ENCODE results near the gene GRHL1.

GRHL1 gene

GRCh38 chr2:10000541-10000940 is 49.0 kb downstream of the GRHL1 start:
- H3K36me3 ChIP-seq (ENCODE audit: control insufficient read depth, low read depth, low read length): no peaks in the 10 kb centered on the region

DNA sequence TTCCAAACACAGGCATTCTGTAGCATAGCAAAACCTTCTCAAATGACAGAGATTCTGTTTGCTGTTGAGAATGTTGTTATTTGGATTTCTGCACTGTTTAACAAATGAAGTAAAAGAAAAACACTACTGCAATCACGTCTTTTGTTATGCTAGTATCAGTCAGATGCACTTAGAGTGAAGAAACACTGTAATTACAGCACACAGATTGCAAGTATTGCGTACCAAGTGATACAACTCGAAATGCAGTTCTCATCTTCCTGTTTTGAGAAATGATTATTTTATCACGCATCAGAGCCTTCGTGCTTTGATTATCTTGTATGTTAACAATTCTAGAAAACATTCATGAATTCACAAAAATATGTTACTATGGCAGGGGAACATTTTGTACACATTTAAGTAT is 50.1 kb downstream of the GRHL1 start:
- H3K9me3 ChIP-seq (ENCODE audit: control insufficient read depth, low read depth, low read length): no peaks in the 10 kb centered on the region
- no peaks in the 10 kb centered on the region for H3K27me3 ChIP-seq (ENCODE audit: control insufficient read depth, insufficient read depth, low read length)
- H3K4me1 ChIP-seq (ENCODE audit: control insufficient read depth, low read depth, low read length): no peaks in the 10 kb centered on the region
- H3K27ac ChIP-seq (ENCODE audit: low read length): no peak overlapping the region
- H3K36me3 ChIP-seq (ENCODE audit: control insufficient read depth, low read depth, low read length): no peaks in the 10 kb centered on the region
- H3K4me3 ChIP-seq (ENCODE audit: low read length): no peak overlapping the region
- no peak overlapping the region for H3K9ac ChIP-seq (ENCODE audit: low read length)

More at GRCh38 chr2:10000541-10000940, 49.0 kb downstream of the GRHL1 start:
- Histone ChIP-seq H3K27ac (ENCODE audit: low read length) (no peak overlapping the region), H3K9ac (ENCODE audit: low read length) (no peak overlapping the region), H3K4me1 (ENCODE audit: control insufficient read depth, low read depth, low read length) (no peaks in the 10 kb centered on the region), H3K9me3 (ENCODE audit: control insufficient read depth, low read depth, low read length) (no peaks in the 10 kb centered on the region), H3K27me3 (ENCODE audit: control insufficient read depth, insufficient read depth, low read length) (no peaks in the 10 kb centered on the region), H3K4me3 (ENCODE audit: low read length) (no peak overlapping the region)

DNA sequence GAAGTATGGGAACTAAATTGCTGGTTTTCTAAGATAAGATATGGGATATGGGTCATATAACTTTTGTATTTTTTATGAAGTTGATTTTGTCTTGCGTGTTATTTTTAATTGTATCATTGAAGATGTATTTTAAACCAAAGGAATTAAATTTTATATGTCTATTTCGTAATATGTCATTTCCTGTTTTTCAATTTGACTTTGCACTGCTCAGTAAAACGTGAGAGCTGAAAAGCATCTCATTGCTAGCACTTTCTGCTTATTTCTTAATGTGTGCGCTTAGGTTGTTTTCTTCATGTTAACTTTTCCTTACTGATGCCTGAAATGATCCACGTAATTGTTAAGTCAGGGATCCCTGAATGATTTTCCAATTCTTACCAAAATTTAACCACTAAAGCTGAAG is 50.6 kb downstream of the GRHL1 start:
- H3K4me1 ChIP-seq (ENCODE audit: control insufficient read depth, low read depth, low read length): no peaks in the 10 kb centered on the region
- no peaks in the 10 kb centered on the region for H3K36me3 ChIP-seq (ENCODE audit: control insufficient read depth, low read depth, low read length)
- H3K4me3 ChIP-seq (ENCODE audit: low read length): no peak overlapping the region
- no peaks in the 10 kb centered on the region for H3K27me3 ChIP-seq (ENCODE audit: control insufficient read depth, insufficient read depth, low read length)
- no peaks in the 10 kb centered on the region for H3K9me3 ChIP-seq (ENCODE audit: control insufficient read depth, low read depth, low read length)
- no peak overlapping the region for H3K9ac ChIP-seq (ENCODE audit: low read length)
- no peak overlapping the region for H3K27ac ChIP-seq (ENCODE audit: low read length)

GRCh38 chr2:10002681-10003080 is 51.2 kb downstream of the GRHL1 start:
- H3K36me3 ChIP-seq (ENCODE audit: control insufficient read depth, low read depth, low read length): no peaks in the 10 kb centered on the region
- H3K9ac ChIP-seq (ENCODE audit: low read length): no peak overlapping the region
- no peak overlapping the region for H3K27ac ChIP-seq (ENCODE audit: low read length)
- H3K4me1 ChIP-seq (ENCODE audit: control insufficient read depth, low read depth, low read length): no peaks in the 10 kb centered on the region
- H3K4me3 ChIP-seq (ENCODE audit: low read length): no peak overlapping the region
- no peaks in the 10 kb centered on the region for H3K27me3 ChIP-seq (ENCODE audit: control insufficient read depth, insufficient read depth, low read length)
- no peaks in the 10 kb centered on the region for H3K9me3 ChIP-seq (ENCODE audit: control insufficient read depth, low read depth, low read length)

GRCh38 chr2:10003206-10004125 is 52.0 kb downstream of the GRHL1 start:
- Histone ChIP-seq H3K9ac (ENCODE audit: low read length) (no peak overlapping the region), H3K36me3 (ENCODE audit: control insufficient read depth, low read depth, low read length) (no peaks in the 10 kb centered on the region), H3K4me1 (ENCODE audit: control insufficient read depth, low read depth, low read length) (no peaks in the 10 kb centered on the region), H3K9me3 (ENCODE audit: control insufficient read depth, low read depth, low read length) (no peaks in the 10 kb centered on the region), H3K27ac (ENCODE audit: low read length) (no peak overlapping the region), H3K27me3 (ENCODE audit: control insufficient read depth, insufficient read depth, low read length) (no peaks in the 10 kb centered on the region), H3K4me3 (ENCODE audit: low read length) (no peak overlapping the region)

DNA sequence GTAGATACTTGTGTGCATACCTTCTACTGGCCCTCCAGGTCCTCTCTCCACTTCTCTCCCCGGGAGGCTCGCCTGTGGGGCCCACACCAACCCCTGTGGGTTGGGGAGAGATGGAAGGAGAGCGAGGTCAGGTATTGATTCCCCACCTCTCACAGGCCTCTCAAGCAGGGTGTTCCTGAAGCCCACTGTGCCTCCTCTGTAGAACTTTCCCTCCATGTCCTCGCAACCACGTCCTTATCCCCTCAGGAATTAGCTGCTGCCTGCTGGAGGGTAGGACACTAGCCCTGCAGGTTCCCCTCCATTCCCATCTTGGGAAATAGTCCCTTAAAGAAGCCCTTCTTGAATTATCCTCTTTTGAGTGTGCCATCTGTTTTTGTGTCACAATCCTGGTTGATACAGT is 52.9 kb downstream of the GRHL1 start:
- Histone ChIP-seq H3K9ac (ENCODE audit: low read length) (no peak overlapping the region), H3K27me3 (ENCODE audit: control insufficient read depth, insufficient read depth, low read length) (no peaks in the 10 kb centered on the region), H3K4me1 (ENCODE audit: control insufficient read depth, low read depth, low read length) (no peaks in the 10 kb centered on the region)

GRCh38 chr2:10004836-10005235 is 53.3 kb downstream of the GRHL1 start:
- Histone ChIP-seq H3K27ac (ENCODE audit: low read length) (no peak overlapping the region), H3K27me3 (ENCODE audit: control insufficient read depth, insufficient read depth, low read length) (no peaks in the 10 kb centered on the region), H3K4me1 (ENCODE audit: control insufficient read depth, low read depth, low read length) (no peaks in the 10 kb centered on the region), H3K36me3 (ENCODE audit: control insufficient read depth, low read depth, low read length) (no peaks in the 10 kb centered on the region), H3K9me3 (ENCODE audit: control insufficient read depth, low read depth, low read length) (no peaks in the 10 kb centered on the region), H3K4me3 (ENCODE audit: low read length) (no peak overlapping the region), H3K9ac (ENCODE audit: low read length) (no peak overlapping the region)

More for the DNA sequence above, 52.9 kb downstream of the GRHL1 start:
- H3K27ac ChIP-seq (ENCODE audit: low read length): no peak overlapping the region
- no peak overlapping the region for H3K4me3 ChIP-seq (ENCODE audit: low read length)
- no peaks in the 10 kb centered on the region for H3K36me3 ChIP-seq (ENCODE audit: control insufficient read depth, low read depth, low read length)
- H3K9me3 ChIP-seq (ENCODE audit: control insufficient read depth, low read depth, low read length): no peaks in the 10 kb centered on the region

DNA sequence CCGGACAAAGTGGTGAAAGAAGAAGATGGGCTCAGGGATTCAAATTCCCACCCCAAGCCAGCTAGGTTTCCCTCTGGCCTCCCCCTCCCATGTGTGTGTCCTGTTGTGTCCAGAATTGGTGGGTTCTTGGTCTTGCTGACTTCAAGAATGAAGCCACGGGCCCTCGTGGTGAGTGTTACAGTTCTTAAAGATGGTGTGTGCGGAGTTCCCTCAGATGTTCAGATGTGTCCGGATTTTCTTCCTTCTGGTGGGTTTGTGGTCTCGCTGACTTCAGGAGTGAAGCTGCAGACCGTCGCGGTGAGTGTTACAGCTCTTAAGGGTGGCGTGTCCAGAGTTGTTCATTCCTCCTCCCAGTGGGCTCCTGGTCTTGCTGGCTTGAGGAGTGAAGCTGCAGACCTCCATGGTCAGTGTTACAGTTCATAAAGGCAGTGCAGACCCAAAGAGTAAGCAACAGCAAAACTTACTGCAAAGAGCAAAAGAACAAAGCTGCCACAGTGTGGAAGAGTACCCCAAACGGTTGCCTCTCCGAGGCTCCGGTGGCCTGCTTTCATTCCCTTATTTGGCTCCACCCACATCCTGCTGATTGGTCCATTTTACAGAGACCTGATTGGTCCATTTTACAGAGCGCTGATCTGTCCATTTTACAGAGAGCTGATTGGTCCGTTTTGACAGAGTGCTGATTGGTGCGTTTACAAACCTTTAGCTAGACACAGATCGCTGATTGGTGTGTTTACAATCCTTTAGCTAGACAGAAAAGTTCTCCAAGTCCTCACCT is 54.2 kb downstream of the GRHL1 start:
- no peaks in the 10 kb centered on the region for H3K36me3 ChIP-seq (ENCODE audit: control insufficient read depth, low read depth, low read length)
- no peaks in the 10 kb centered on the region for H3K27me3 ChIP-seq (ENCODE audit: control insufficient read depth, insufficient read depth, low read length)
- no peaks in the 10 kb centered on the region for H3K4me1 ChIP-seq (ENCODE audit: control insufficient read depth, low read depth, low read length)
- no peak overlapping the region for H3K4me3 ChIP-seq (ENCODE audit: low read length)
- no peaks in the 10 kb centered on the region for H3K9me3 ChIP-seq (ENCODE audit: control insufficient read depth, low read depth, low read length)
- no peak overlapping the region for H3K27ac ChIP-seq (ENCODE audit: low read length)
- H3K9ac ChIP-seq (ENCODE audit: low read length): no peak overlapping the region

- H3K36me3 ChIP-seq (ENCODE audit: control insufficient read depth, low read depth, low read length): no peaks in the 10 kb centered on the region
- no peak overlapping the region for H3K27ac ChIP-seq (ENCODE audit: low read length)
- no peak overlapping the region for H3K9ac ChIP-seq (ENCODE audit: low read length)
- no peaks in the 10 kb centered on the region for H3K27me3 ChIP-seq (ENCODE audit: control insufficient read depth, insufficient read depth, low read length)
- H3K4me1 ChIP-seq (ENCODE audit: control insufficient read depth, low read depth, low read length): no peaks in the 10 kb centered on the region
- H3K9me3 ChIP-seq (ENCODE audit: control insufficient read depth, low read depth, low read length): no peaks in the 10 kb centered on the region
- H3K4me3 ChIP-seq (ENCODE audit: low read length): no peak overlapping the region
Measured at GRCh38 chr2:10006236-10007161, 55.0 kb downstream of the GRHL1 start.

GRCh38 chr2:10007435-10007834 is 55.9 kb downstream of the GRHL1 start:
- Histone ChIP-seq H3K27ac (ENCODE audit: low read length) (no peak overlapping the region), H3K4me1 (ENCODE audit: control insufficient read depth, low read depth, low read length) (no peaks in the 10 kb centered on the region), H3K27me3 (ENCODE audit: control insufficient read depth, insufficient read depth, low read length) (no peaks in the 10 kb centered on the region), H3K9me3 (ENCODE audit: control insufficient read depth, low read depth, low read length) (no peaks in the 10 kb centered on the region), H3K36me3 (ENCODE audit: control insufficient read depth, low read depth, low read length) (no peaks in the 10 kb centered on the region), H3K4me3 (ENCODE audit: low read length) (no peak overlapping the region), H3K9ac (ENCODE audit: low read length) (no peak overlapping the region)
